ENCODE results near the gene EHMT1. TPM values are rescaled to one million over a fixed set of nuclear protein-coding genes. Genes with fewer than 3 reads are reported as not detected.

EHMT1 gene
- total and polyA plus RNA-seq, 2 donors, result 44.7 to 48.6 TPM

GRCh38 chr9:137671721-137672120, 52.9 kb downstream of the EHMT1 start:
- no peak for DNase-seq (ENCODE audit: extremely low spot score)
- Histone ChIP-seq H3K4me1 (ENCODE audit: insufficient read depth) (no peaks in the 10 kb centered on the region), H3K4me3 (ENCODE audit: low read depth, low read length) (no peak overlapping the region), H3K27ac (ENCODE audit: low read depth) (no peak overlapping the region), H3K36me3 (ENCODE audit: insufficient read depth) (no peaks in the 10 kb centered on the region)
- WGBS, result 92% methylated on average over 8 of the region's 8 CpGs

GRCh38 chr9:137672907-137673791, 54.3 kb downstream of the EHMT1 start:
- Histone ChIP-seq H3K36me3 (ENCODE audit: insufficient read depth) (no peaks in the 10 kb centered on the region), H3K4me1 (ENCODE audit: insufficient read depth) (no peaks in the 10 kb centered on the region), H3K4me3 (ENCODE audit: low read depth, low read length) (no peak overlapping the region), H3K27ac (ENCODE audit: low read depth) (no peak overlapping the region)
- 41% methylated on average over 13 of the region's 13 CpGs for WGBS
- no peak for DNase-seq (ENCODE audit: extremely low spot score)

GRCh38 chr9:137673886-137674285, 55.1 kb downstream of the EHMT1 start:
- 32% methylated on average over 10 of the region's 10 CpGs for WGBS
- no peak overlapping the region for H3K4me3 ChIP-seq (ENCODE audit: low read depth, low read length)
- H3K27ac ChIP-seq (ENCODE audit: low read depth), result no peak overlapping the region
- H3K4me1 ChIP-seq (ENCODE audit: insufficient read depth), result no peaks in the 10 kb centered on the region
- H3K36me3 ChIP-seq (ENCODE audit: insufficient read depth), result no peaks in the 10 kb centered on the region
- DNase-seq (ENCODE audit: extremely low spot score), result no peak

- Histone ChIP-seq H3K4me3 (ENCODE audit: low read depth, low read length) (no peak overlapping the region), H3K4me1 (ENCODE audit: insufficient read depth) (no peaks in the 10 kb centered on the region), H3K27ac (ENCODE audit: low read depth) (no peak overlapping the region), H3K36me3 (ENCODE audit: insufficient read depth) (peaks cover 1% of the 10 kb centered on the region)
- 58% methylated on average over 15 of the region's 15 CpGs for WGBS
- no peak for DNase-seq (ENCODE audit: extremely low spot score)
Observed at GRCh38 chr9:137674307-137674975, 55.6 kb downstream of the EHMT1 start.

GRCh38 chr9:137674976-137675320, 56.1 kb downstream of the EHMT1 start:
- H3K36me3 ChIP-seq (ENCODE audit: insufficient read depth), result peaks cover 1% of the 10 kb centered on the region
- H3K4me1 ChIP-seq (ENCODE audit: insufficient read depth), result no peaks in the 10 kb centered on the region
- no peak overlapping the region for H3K27ac ChIP-seq (ENCODE audit: low read depth)
- no peak overlapping the region for H3K4me3 ChIP-seq (ENCODE audit: low read depth, low read length)
- WGBS, result 94% methylated on average over 5 of the region's 5 CpGs
- DNase-seq (ENCODE audit: extremely low spot score), result no peak

GRCh38 chr9:137676998-137677397, 58.2 kb downstream of the EHMT1 start:
- WGBS, result 95% methylated on average over 12 of the region's 12 CpGs
- Histone ChIP-seq H3K36me3 (ENCODE audit: insufficient read depth) (peaks cover 1% of the 10 kb centered on the region), H3K4me1 (ENCODE audit: insufficient read depth) (no peaks in the 10 kb centered on the region), H3K27ac (ENCODE audit: low read depth) (no peak overlapping the region), H3K4me3 (ENCODE audit: low read depth, low read length) (no peak overlapping the region)
- DNase-seq (ENCODE audit: extremely low spot score), result no peak

- 91% methylated on average over 12 of the region's 12 CpGs for WGBS
- H3K36me3 ChIP-seq (ENCODE audit: insufficient read depth), result peaks cover 1% of the 10 kb centered on the region
- H3K4me3 ChIP-seq (ENCODE audit: low read depth, low read length), result no peak overlapping the region
- no peak overlapping the region for H3K27ac ChIP-seq (ENCODE audit: low read depth)
- H3K4me1 ChIP-seq (ENCODE audit: insufficient read depth), result no peaks in the 10 kb centered on the region
- no peak for DNase-seq (ENCODE audit: extremely low spot score)
Observed at GRCh38 chr9:137678202-137678601, 59.4 kb downstream of the EHMT1 start.

GRCh38 chr9:137679249-137679648, 60.4 kb downstream of the EHMT1 start:
- no peak overlapping the region for H3K4me3 ChIP-seq (ENCODE audit: low read depth, low read length)
- H3K27ac ChIP-seq (ENCODE audit: low read depth), result no peak overlapping the region
- no peaks in the 10 kb centered on the region for H3K4me1 ChIP-seq (ENCODE audit: insufficient read depth)
- 73% methylated on average over 6 of the region's 6 CpGs for WGBS
- peaks cover 1% of the 10 kb centered on the region for H3K36me3 ChIP-seq (ENCODE audit: insufficient read depth)
- no peak for DNase-seq (ENCODE audit: extremely low spot score)

GRCh38 chr9:137679695-137680305, 61.0 kb downstream of the EHMT1 start:
- Histone ChIP-seq H3K27ac (ENCODE audit: low read depth) (no peak overlapping the region), H3K4me3 (ENCODE audit: low read depth, low read length) (no peak overlapping the region), H3K36me3 (ENCODE audit: insufficient read depth) (peaks cover 1% of the 10 kb centered on the region), H3K4me1 (ENCODE audit: insufficient read depth) (no peaks in the 10 kb centered on the region)
- no peak for DNase-seq (ENCODE audit: extremely low spot score)
- 87% methylated on average over 7 of the region's 7 CpGs for WGBS

GRCh38 chr9:137680444-137681358, 61.9 kb downstream of the EHMT1 start:
- DNase-seq (ENCODE audit: extremely low spot score), result no peak
- no peaks in the 10 kb centered on the region for H3K4me1 ChIP-seq (ENCODE audit: insufficient read depth)
- WGBS, result 86% methylated on average over 18 of the region's 18 CpGs

GRCh38 chr9:137682428-137683105, 63.8 kb downstream of the EHMT1 start:
- WGBS, result 85% methylated on average over 18 of the region's 18 CpGs
- Histone ChIP-seq H3K4me3 (ENCODE audit: low read depth, low read length) (no peak overlapping the region), H3K4me1 (ENCODE audit: insufficient read depth) (no peaks in the 10 kb centered on the region), H3K27ac (ENCODE audit: low read depth) (no peak overlapping the region), H3K36me3 (ENCODE audit: insufficient read depth) (peaks cover 1% of the 10 kb centered on the region)
- DNase-seq (ENCODE audit: extremely low spot score), result no peak

More at GRCh38 chr9:137680444-137681358, 61.9 kb downstream of the EHMT1 start:
- Histone ChIP-seq H3K36me3 (ENCODE audit: insufficient read depth) (peaks cover 1% of the 10 kb centered on the region), H3K27ac (ENCODE audit: low read depth) (no peak overlapping the region), H3K4me3 (ENCODE audit: low read depth, low read length) (no peak overlapping the region)

GRCh38 chr9:137683262-137683864, 64.6 kb downstream of the EHMT1 start:
- H3K4me1 ChIP-seq (ENCODE audit: insufficient read depth), result no peaks in the 10 kb centered on the region
- peaks cover 1% of the 10 kb centered on the region for H3K36me3 ChIP-seq (ENCODE audit: insufficient read depth)
- no peak overlapping the region for H3K4me3 ChIP-seq (ENCODE audit: low read depth, low read length)
- no peak for DNase-seq (ENCODE audit: extremely low spot score)
- WGBS, result 87% methylated on average over 6 of the region's 6 CpGs
- H3K27ac ChIP-seq (ENCODE audit: low read depth), result no peak overlapping the region
